NCI-H446 (cell line): ENCODE data around the gene PLA2G12B.
A peak's percentile ranks its signal among the peaks of the same experiment; 100 is the strongest.

Experiments
- DNase-seq, 2 experiments: peaks; one replicate each; lab custom pipeline; 2025; lab: John Stamatoyannopoulos, UW

The PLA2G12B gene

DNA sequence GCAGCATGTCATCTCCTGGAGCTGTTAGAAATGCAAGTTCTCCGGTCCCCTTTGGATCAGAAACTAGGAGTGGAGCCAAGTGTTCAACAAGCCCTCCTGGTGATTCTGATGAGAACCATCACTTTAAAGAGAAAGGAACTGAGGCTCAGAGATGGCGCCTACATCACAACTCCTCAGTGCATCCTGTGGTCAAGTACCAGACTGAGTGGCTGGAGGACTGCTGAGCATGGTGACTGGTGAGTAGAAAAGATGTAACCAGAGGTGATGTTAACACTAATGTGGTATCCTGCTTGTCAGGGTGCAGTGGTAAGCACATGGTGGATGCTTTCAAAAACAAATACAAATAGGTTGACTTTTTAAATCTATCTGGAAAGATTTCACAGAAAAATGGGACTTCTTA lies 64.5 kb downstream of the PLA2G12B start:
- no peak for DNase-seq

DNA sequence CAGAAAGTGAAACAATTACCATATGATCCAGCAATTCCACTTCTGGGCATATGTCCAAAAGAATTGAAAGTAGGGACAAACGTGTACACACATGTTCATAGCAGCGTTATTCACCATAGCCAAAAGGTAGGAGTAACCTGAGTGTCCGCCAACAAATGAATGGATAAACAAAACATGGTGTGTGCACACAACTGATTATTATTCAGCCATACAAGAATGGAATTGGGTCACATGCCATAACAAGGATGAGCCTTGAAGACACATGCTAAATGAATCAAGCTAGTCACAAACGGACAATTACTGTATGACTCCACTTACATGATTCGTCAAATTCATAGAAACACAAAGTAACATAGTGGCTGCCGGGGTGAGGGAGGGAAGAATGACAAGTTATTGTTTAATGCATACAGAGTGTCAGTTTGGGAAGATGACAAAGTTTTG lies 65.2 kb downstream of the PLA2G12B start:
- peak; percentile 32 to 52 for DNase-seq

- no peak for DNase-seq
These were observed 66.4 kb downstream of the PLA2G12B start for GRCh38 chr10:72888151-72888638.

GRCh38 chr10:72887043-72887442 lies 67.6 kb downstream of the PLA2G12B start:
- DNase-seq = no peak

- no peak for DNase-seq
These were observed 68.0 kb downstream of the PLA2G12B start for GRCh38 chr10:72886621-72887020.

- no peak for DNase-seq
These were observed 68.7 kb downstream of the PLA2G12B start for GRCh38 chr10:72885953-72886352.
